ENCODE results near the gene ADNP.

ADNP gene

GRCh38 chr20:50874111-50874757 lies 57.0 kb downstream of the ADNP start:
- DNase-seq (ENCODE audit: low read depth in 2 of 2, low spot score in 1 of 2), result no peak

- DNase-seq (ENCODE audit: low read depth in 2 of 2, low spot score in 1 of 2), result no peak
These were observed 57.7 kb downstream of the ADNP start for GRCh38 chr20:50873585-50873984.

GRCh38 chr20:50872560-50873425 lies 58.4 kb downstream of the ADNP start:
- no peak for DNase-seq (ENCODE audit: low read depth in 2 of 2, low spot score in 1 of 2)

- DNase-seq (ENCODE audit: low read depth in 2 of 2, low spot score in 1 of 2), result no peak
These were observed 60.6 kb downstream of the ADNP start for GRCh38 chr20:50870561-50871161.

DNA sequence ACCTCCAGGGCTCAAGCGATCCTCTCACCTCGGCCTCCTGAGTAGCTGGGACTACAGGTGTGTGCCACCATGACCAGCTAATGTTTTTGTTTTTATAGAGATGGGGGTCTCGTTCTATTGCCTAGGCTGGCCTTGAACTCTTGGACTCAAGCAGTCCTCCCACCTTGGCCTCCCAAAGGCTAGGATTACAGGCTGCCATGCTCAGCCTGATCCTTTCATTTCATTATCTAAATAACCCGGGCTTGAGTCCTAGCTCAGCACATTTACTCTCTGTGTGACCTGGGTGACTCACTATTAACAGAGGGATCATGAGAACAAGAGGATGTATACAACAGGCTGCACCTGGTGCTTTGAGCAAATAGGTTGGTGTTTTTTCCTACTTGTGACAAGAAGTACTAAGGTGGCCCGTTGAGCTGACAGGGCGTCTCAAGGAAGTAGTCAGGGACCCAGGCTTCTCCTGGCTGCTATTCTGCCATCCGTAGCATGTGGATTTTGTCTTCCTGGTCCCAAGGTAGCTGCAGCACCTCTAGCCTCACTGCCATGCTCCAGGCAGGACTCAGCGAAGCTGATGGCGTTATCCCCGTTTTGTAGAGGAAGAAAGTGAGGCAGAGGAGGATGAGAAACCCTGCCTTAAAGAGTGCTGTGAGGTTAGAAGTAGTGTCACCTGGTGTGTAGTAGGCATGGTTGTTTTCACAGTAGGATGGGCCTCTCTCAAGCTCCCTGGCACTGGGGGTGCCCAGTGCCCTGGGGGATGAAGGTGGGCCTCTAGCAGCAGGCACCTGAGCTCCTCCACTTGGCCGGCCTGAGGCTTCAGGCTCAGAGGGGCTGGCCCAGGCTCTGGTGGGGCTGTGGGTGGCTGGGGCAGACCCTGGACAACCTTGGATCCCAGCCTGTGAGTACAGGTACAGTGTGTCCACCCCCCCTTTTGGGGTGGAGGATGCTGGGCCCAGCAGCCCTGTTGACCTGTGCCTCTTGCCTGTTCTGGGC lies 62.4 kb downstream of the ADNP start:
- no peak for DNase-seq (ENCODE audit: low read depth in 2 of 2, low spot score in 1 of 2)

DNA sequence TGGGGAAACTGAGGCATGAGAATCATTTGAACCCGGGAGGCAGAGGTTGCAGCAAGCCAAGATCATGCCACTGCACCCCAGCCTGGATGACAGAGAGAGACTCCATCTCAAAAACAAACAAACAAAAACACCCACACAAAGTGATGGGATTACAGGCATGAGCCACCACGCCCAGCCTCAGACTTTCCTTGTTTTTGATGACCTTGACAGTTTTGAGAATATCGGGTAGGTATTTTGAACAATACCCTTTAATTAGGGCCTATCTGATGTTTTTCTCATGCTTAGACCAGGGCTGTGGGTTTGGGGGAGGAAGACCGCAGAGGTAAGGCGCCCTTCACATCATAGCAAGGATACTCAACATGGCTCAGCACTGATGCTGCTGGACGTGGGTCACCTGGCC lies 63.4 kb downstream of the ADNP start:
- DNase-seq (ENCODE audit: low read depth in 2 of 2, low spot score in 1 of 2), result no peak

DNA sequence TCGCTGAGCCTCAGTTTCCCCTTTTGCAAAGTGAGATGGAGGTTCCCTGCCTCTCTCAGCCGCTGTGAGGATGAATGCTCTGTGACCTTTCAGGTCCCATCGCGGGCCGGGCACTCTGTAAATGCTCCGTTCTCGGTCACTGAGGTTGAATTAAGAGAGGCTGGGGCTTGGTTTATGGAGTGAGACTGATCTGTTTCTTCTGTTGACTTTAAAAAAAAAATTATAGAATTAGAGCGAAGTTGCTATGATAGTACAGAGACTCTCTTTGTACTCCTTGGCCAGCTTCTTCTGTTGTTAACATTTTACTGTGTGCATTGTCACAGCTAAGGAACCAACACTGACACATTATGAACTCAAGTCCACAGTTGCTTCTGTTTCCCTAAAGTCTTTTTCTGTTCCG lies 64.4 kb downstream of the ADNP start:
- DNase-seq (ENCODE audit: low read depth in 2 of 2, low spot score in 1 of 2), result no peak

GRCh38 chr20:50866036-50866685 lies 65.1 kb downstream of the ADNP start:
- DNase-seq (ENCODE audit: low read depth in 2 of 2, low spot score in 1 of 2), result no peak

DNA sequence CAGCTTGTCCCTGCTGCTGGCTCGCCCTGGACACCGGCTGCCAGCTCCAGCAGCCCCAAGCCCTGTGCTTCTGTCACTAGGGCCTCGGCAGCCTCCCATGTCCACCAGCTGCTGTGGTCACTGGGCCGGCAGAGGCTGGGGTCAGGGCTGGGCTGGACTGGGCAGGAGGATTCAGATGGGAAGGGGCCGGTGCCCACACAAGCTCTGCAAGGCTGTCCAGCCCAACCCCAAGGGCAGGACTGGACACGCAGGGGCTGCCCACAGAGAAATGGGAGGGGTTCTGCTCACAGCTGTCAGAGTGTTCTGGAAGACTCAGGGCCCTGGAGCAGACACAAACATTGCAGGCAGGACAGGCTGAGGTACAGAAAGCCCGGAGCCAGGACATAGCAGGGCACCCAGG lies 65.6 kb downstream of the ADNP start:
- no peak for DNase-seq (ENCODE audit: low read depth in 2 of 2, low spot score in 1 of 2)

DNA sequence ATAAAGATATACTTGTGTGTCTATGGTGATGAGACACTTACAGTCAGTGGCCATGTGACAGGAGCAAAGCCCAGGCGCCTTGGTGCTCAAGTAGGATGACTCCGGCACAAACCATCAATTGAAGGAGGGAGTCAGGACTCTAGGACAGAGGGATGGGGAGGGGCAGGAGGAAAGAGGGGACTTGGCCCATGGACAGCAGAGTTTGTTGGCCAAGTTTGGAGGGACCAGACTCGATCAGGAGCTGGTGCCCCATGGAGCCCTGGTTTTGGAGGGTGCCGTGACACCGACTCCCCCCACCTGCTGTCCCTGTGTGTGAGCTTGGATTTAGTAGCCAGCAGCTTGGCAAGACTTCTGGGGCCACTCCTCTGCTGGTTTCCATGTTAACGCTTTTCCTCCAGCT lies 66.1 kb downstream of the ADNP start:
- DNase-seq (ENCODE audit: low read depth in 2 of 2, low spot score in 1 of 2), result no peak

- DNase-seq (ENCODE audit: low read depth in 2 of 2, low spot score in 1 of 2), result no peak
These were observed 68.7 kb downstream of the ADNP start for GRCh38 chr20:50862546-50862945.

DNA sequence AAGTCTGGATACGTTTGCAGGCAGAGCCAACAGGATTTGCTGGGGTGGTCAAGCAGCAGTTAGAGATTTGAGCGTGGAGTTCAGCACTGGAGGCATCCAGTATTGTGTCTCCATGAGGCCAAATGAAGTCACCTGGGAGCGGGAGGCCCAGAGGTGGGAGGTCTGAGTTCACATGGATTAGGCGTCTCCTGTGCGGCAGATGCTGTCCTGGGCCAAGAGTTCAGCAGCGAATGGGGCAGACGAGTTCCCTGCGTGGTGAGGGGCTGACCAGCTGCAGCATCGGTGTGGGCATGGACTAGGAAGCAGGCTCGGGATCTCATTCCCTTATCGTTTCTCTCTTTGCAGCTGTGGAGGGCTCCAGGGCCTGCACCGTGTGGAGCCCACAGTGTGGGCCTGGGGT lies 70.2 kb downstream of the ADNP start:
- DNase-seq (ENCODE audit: low read depth in 2 of 2, low spot score in 1 of 2), result no peak

GRCh38 chr20:50859161-50859560 lies 72.1 kb downstream of the ADNP start:
- DNase-seq (ENCODE audit: low read depth in 2 of 2, low spot score in 1 of 2), result no peak

- DNase-seq (ENCODE audit: low read depth in 2 of 2, low spot score in 1 of 2), result no peak
These were observed 72.7 kb downstream of the ADNP start for GRCh38 chr20:50858525-50858924.

DNA sequence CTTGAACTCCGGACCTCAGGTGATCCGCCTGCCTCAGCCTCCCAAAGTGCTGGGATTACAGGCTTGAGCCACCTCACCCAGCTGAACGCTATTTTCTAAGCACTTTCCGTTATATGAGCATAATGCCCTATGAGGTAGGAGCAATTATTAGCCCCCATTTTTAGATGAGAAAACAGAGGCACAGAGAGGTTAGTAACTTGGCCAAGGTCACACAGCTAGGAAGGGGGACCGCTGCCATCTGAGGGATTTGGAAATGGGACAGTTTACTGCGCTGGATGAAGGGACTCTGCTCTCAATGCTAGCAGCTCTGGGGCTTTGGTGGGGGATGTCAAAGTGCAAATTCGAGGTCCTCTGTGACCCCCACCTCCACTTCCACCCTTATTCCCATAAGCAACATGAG lies 73.9 kb downstream of the ADNP start:
- DNase-seq (ENCODE audit: low read depth in 2 of 2, low spot score in 1 of 2), result no peak

DNA sequence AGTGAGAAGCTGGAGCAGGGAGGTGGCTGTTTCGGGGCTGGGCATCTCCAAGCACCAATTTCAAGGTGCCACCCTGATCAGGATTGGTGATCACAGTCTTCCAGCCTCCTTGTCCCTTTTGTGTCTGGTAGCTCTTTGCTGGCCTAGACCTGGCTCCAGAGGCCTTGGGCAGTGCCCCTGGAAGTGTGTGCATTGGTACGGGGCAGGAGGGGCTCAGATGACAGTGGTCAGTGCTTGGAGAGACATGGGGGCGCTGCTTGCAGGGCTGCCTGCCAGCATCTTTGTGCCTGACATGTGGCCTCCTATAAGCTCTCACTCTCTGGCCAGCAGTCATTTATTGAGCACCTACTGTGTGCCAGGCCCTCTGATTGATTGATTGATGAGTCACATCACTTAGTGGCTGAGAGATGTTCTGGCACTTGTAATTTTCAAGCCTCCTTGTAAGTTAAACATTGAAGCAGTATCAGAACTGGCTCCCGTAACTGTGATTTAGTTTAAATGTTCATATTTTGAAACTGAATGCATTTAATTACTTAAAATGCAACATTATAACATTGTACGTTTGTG lies 74.7 kb downstream of the ADNP start:
- no peak for DNase-seq (ENCODE audit: low read depth in 2 of 2, low spot score in 1 of 2)

DNA sequence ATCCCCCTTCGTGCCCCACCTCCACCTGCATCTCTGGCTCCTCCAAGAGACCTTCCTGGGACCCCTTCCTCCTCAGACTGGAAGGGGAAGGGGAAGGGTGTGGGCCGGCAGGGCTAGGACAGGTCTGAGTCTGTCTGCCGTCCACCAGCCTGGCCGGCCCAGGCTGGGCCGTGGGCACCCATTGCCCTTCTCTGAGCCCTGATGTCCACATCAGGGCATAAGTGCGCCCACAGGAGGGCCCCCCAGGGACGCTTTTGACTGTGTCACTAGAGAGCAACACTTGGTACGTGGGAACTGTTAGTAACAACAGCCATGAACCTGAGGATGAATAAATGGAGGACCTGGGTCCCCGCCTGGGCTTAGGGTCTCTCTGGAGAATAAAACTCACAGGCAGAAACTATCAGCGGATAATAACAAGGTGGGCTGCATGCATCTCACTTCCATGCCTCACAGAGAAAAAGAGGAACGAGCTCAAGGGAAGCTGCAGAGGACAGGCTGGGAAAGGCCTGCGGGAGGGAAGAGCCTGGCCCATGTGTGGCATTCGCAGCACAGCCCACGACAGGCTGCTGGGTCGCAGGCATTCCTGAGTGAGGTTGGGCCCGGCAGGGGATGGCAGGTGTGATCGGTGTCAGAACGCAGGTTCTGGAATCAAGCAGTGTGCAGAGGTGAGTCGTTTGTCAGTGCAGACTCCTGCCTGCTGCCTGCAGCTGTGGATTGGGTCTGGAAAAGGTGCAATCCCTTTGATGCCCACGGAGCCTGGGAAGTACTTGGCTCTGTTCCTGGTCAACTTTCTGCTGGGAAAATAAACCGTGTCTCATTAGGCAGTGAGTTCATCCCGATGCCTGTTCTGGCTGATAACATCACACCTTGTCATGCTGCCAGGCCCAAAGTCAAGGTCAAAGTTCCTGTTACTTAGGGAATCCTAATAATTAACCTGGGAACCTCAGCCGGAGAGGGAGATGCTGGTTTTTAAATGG lies 75.5 kb downstream of the ADNP start:
- DNase-seq (ENCODE audit: low read depth in 2 of 2, low spot score in 1 of 2), result no peak

- no peak for DNase-seq (ENCODE audit: low read depth in 2 of 2, low spot score in 1 of 2)
These were observed 76.6 kb downstream of the ADNP start for GRCh38 chr20:50854506-50855249.

Data from stimulated activated CD8-positive, alpha-beta memory T cell treated with anti-CD3 and anti-CD28 coated beads, Interleukin-4, amount 100 ng/mL, for 4 hours (primary cell).